Erythroblast (primary cell): ENCODE measurements around the gene LIX1.

Source experiments
- GATA1 ChIP-seq: IDR thresholded peaks from 2 replicates; pipeline ENCODE4 v1.6.1; 2011; ENCODE audit warnings: low read depth, mild to moderate bottlenecking, control low read depth, low read length, moderate library complexity
- POLR2A ChIP-seq: IDR thresholded peaks from 2 replicates; pipeline ENCODE4 v1.6.1; 2011; ENCODE audit warnings: mild to moderate bottlenecking, low read length

DNA sequence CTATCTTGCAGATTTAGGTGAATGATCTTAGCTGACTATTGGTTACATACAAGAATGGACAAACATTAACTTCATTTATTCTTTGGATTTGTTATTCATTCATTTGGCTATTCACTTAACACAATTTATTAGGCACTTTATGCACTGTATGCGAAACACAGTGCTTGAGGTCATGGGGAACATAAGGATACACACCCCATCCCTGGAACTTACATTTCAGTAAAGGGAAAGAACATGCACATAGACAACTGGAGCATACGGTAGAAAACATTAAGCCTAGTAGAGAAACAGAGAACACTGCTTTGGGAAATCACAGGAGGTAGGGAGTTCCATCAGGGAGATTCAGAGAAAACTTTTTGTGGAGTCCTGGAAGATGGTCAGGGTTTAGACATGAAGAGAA is 22.2 kb downstream of the LIX1 start:
- TF ChIP-seq POLR2A = no peak
- no peak for TF ChIP-seq GATA1
